Stimulated activated CD8-positive, alpha-beta memory T cell treated with anti-CD3 and anti-CD28 coated beads, Interleukin-4, amount 100 ng/mL, for 48 hours (primary cell): ENCODE results near the gene TNRC6C.
"Not testable (repeated sequence)": the region's sequence is repeated elsewhere in the genome, so short reads cannot be mapped to it uniquely, and the experiment has no call there.

ENCODE experiments used
- DNase-seq: peaks from one replicate; pipeline ENCODE4 v3.0.0-alpha.2; 2020

The TNRC6C gene

GRCh38 chr17:78127239-78127887, 168.9 kb downstream of the TNRC6C start:
- DNase-seq = peak; percentile 74

GRCh38 chr17:78127888-78128550, 169.5 kb downstream of the TNRC6C start:
- DNase-seq = no peak

GRCh38 chr17:78128551-78129350, 170.2 kb downstream of the TNRC6C start, which contains the start of gene TMC6:
TSS of gene TMC6 (minus strand) at chr17:78128755. CDS start at chr17:78126832, 1,923 bp downstream.
- peak; percentile 73 for DNase-seq

- DNase-seq = no peak
Observed at GRCh38 chr17:78129351-78130089, 171.0 kb downstream of the TNRC6C start.

GRCh38 chr17:78130090-78130436, 171.6 kb downstream of the TNRC6C start:
- DNase-seq = no peak

- DNase-seq = peak; percentile 81
Observed at GRCh38 chr17:78130437-78131101, 172.1 kb downstream of the TNRC6C start, which contains the start of gene TMC8. TSS of gene TMC8 (plus strand) at chr17:78130771. CDS start at chr17:78131589, 818 bp downstream.

GRCh38 chr17:78131172-78132083, 172.9 kb downstream of the TNRC6C start:
- peak; percentile 77 for DNase-seq

GRCh38 chr17:78132084-78132676, 173.7 kb downstream of the TNRC6C start:
- DNase-seq = peak; percentile 83

- DNase-seq = peak; percentile 52
Observed at GRCh38 chr17:78132767-78133178, 174.3 kb downstream of the TNRC6C start.

- DNase-seq = no peak
Observed at GRCh38 chr17:78133179-78133951, 174.9 kb downstream of the TNRC6C start.

- peak; percentile 79 for DNase-seq
Observed at GRCh38 chr17:78133971-78134898, 175.7 kb downstream of the TNRC6C start.

- DNase-seq = peak; percentile 19
Observed at GRCh38 chr17:78134899-78135385, 176.4 kb downstream of the TNRC6C start.

GRCh38 chr17:78135858-78136500, 177.5 kb downstream of the TNRC6C start:
- no peak for DNase-seq

- peak; percentile 73 for DNase-seq
Observed at GRCh38 chr17:78137392-78138203, 179.1 kb downstream of the TNRC6C start.

- DNase-seq = no peak
Observed at GRCh38 chr17:78138204-78139060, 179.9 kb downstream of the TNRC6C start.

- DNase-seq = not testable (repeated sequence)
Observed at GRCh38 chr17:78139861-78140168, 181.3 kb downstream of the TNRC6C start.
